ENCODE measurements around the gene SLC12A7. TPM values are rescaled to one million over a fixed set of nuclear protein-coding genes. Genes with fewer than 3 reads are reported as not detected.

The SLC12A7 gene
- polyA plus RNA-seq, 1 donor (not counting 4 experiments of a cell fraction or from before 2014, with no cell fraction given), result 1.5 TPM

GRCh38 chr5:1011226-1011631, 100.6 kb downstream of the SLC12A7 start:
- no peak overlapping the region for H3K4me3 ChIP-seq (ENCODE audit: control insufficient read depth in 2 of 3, extremely low read depth in 1 of 3, insufficient read depth in 2 of 3, low read depth in 1 of 3, low read length in 3 of 3)
- peaks cover 89% of the 10 kb centered on the region for H3K27me3 ChIP-seq (ENCODE audit: control insufficient read depth, extremely low read depth, insufficient read depth, low read length)
- no peaks in the 10 kb centered on the region for H3K79me2 ChIP-seq (ENCODE audit: control insufficient read depth, insufficient read depth, low read length)
- peaks cover 7% of the 10 kb centered on the region for H4K20me1 ChIP-seq (ENCODE audit: control insufficient read depth, extremely low read depth, insufficient read depth, low read length)
- no peak overlapping the region for H2AFZ ChIP-seq (ENCODE audit: control insufficient read depth, low read length)
- H3K36me3 ChIP-seq (ENCODE audit: control insufficient read depth in 2 of 2, extremely low read depth in 1 of 2, insufficient read depth in 2 of 2, low read length in 2 of 2), result no peaks in the 10 kb centered on the region
- no peaks in the 10 kb centered on the region for H3K9me3 ChIP-seq (ENCODE audit: control insufficient read depth, low read depth, low read length)
- H3K4me1 ChIP-seq (ENCODE audit: control insufficient read depth, extremely low read depth, insufficient read depth, low read length), result no peaks in the 10 kb centered on the region
- no peak overlapping the region for H3K27ac ChIP-seq (ENCODE audit: control insufficient read depth, insufficient read depth, low read length)
- DNase-seq (ENCODE audit: low read depth, low spot score), result no peak
- no peak for TF ChIP-seq EZH2 (IDR thresholded peaks at IDR 0.05; ENCODE audit: low read length)
- TF ChIP-seq, protein P1, sequence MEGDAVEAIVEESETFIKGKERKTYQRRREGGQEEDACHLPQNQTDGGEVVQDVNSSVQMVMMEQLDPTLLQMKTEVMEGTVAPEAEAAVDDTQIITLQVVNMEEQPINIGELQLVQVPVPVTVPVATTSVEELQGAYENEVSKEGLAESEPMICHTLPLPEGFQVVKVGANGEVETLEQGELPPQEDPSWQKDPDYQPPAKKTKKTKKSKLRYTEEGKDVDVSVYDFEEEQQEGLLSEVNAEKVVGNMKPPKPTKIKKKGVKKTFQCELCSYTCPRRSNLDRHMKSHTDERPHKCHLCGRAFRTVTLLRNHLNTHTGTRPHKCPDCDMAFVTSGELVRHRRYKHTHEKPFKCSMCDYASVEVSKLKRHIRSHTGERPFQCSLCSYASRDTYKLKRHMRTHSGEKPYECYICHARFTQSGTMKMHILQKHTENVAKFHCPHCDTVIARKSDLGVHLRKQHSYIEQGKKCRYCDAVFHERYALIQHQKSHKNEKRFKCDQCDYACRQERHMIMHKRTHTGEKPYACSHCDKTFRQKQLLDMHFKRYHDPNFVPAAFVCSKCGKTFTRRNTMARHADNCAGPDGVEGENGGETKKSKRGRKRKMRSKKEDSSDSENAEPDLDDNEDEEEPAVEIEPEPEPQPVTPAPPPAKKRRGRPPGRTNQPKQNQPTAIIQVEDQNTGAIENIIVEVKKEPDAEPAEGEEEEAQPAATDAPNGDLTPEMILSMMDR (optimal IDR thresholded peaks at IDR 0.05 in 1 of 3, IDR thresholded peaks at IDR 0.05 in 1 of 3, conservative IDR thresholded peaks at IDR 0.05 in 1 of 3; ENCODE audit: extremely low read depth in 1 of 3, insufficient read depth in 2 of 3, low read length in 3 of 3), result peak in 2 of 3 experiments; percentile 58 to 69
- H3K9ac ChIP-seq (ENCODE audit: control insufficient read depth, extremely low read depth, insufficient read depth, low read length), result no peak overlapping the region
- no peak overlapping the region for H3K4me2 ChIP-seq (ENCODE audit: control insufficient read depth, extremely low read depth, insufficient read depth, low read depth, low read length)
- no peaks in the 10 kb centered on the region for H3K9me1 ChIP-seq (ENCODE audit: control insufficient read depth, extremely low read depth, insufficient read depth, low read length)
- no peak for FAIRE-seq
- dilution Hi-C loops (cut with MboI; ENCODE audit: extremely low pct_ligation_motif_present, low sequenced_read_pairs), result no loop called here

GRCh38 chr5:1010641-1011046, 101.2 kb downstream of the SLC12A7 start:
- no peak overlapping the region for H3K9ac ChIP-seq (ENCODE audit: control insufficient read depth, extremely low read depth, insufficient read depth, low read length)
- H3K27me3 ChIP-seq (ENCODE audit: control insufficient read depth, extremely low read depth, insufficient read depth, low read length), result peaks cover 89% of the 10 kb centered on the region
- H3K4me3 ChIP-seq (ENCODE audit: control insufficient read depth in 2 of 3, extremely low read depth in 1 of 3, insufficient read depth in 2 of 3, low read depth in 1 of 3, low read length in 3 of 3), result no peak overlapping the region
- no peak for TF ChIP-seq EZH2 (IDR thresholded peaks at IDR 0.05; ENCODE audit: low read length)
- TF ChIP-seq, protein P1 (optimal IDR thresholded peaks at IDR 0.05 in 1 of 3, IDR thresholded peaks at IDR 0.05 in 1 of 3, conservative IDR thresholded peaks at IDR 0.05 in 1 of 3; ENCODE audit: extremely low read depth in 1 of 3, insufficient read depth in 2 of 3, low read length in 3 of 3), result no peak
- no peak overlapping the region for H2AFZ ChIP-seq (ENCODE audit: control insufficient read depth, low read length)
- H3K4me2 ChIP-seq (ENCODE audit: control insufficient read depth, extremely low read depth, insufficient read depth, low read depth, low read length), result no peak overlapping the region
- no peaks in the 10 kb centered on the region for H3K9me3 ChIP-seq (ENCODE audit: control insufficient read depth, low read depth, low read length)
- no peaks in the 10 kb centered on the region for H3K79me2 ChIP-seq (ENCODE audit: control insufficient read depth, insufficient read depth, low read length)
- no peaks in the 10 kb centered on the region for H3K9me1 ChIP-seq (ENCODE audit: control insufficient read depth, extremely low read depth, insufficient read depth, low read length)
- DNase-seq (ENCODE audit: low read depth, low spot score), result no peak
- H3K27ac ChIP-seq (ENCODE audit: control insufficient read depth, insufficient read depth, low read length), result no peak overlapping the region
- no peaks in the 10 kb centered on the region for H3K4me1 ChIP-seq (ENCODE audit: control insufficient read depth, extremely low read depth, insufficient read depth, low read length)
- no peaks in the 10 kb centered on the region for H3K36me3 ChIP-seq (ENCODE audit: control insufficient read depth in 2 of 2, extremely low read depth in 1 of 2, insufficient read depth in 2 of 2, low read length in 2 of 2)
- dilution Hi-C loops (cut with MboI; ENCODE audit: extremely low pct_ligation_motif_present, low sequenced_read_pairs), result no loop called here
- no peak for FAIRE-seq
- peaks cover 8% of the 10 kb centered on the region for H4K20me1 ChIP-seq (ENCODE audit: control insufficient read depth, extremely low read depth, insufficient read depth, low read length)

Measured in keratinocyte (primary cell).